NCI-H345 (cell line): ENCODE results near the gene CAPN10.

ENCODE experiments used
- DNase-seq: peaks from one replicate; lab custom pipeline; 2025; lab: John Stamatoyannopoulos, UW

Gene CAPN10

GRCh38 chr2:240563951-240564560 is 22.5 kb upstream of the CAPN10 start:
- no peak for DNase-seq

GRCh38 chr2:240564561-240565332 is 21.8 kb upstream of the CAPN10 start:
- no peak for DNase-seq

- DNase-seq: no peak
These were observed 21.0 kb upstream of the CAPN10 start for GRCh38 chr2:240565333-240566202.

- DNase-seq: peak; percentile 94
These were observed 20.1 kb upstream of the CAPN10 start for GRCh38 chr2:240566203-240567136.

- peak; percentile 55 for DNase-seq
These were observed 19.2 kb upstream of the CAPN10 start for GRCh38 chr2:240567137-240567871.

GRCh38 chr2:240567872-240568677 is 18.5 kb upstream of the CAPN10 start, which contains the start of gene RNPEPL1:
Gene RNPEPL1, plus strand, starts transcription at chr2:240568484. Its CDS starts 103 bp downstream, at chr2:240568587.
- DNase-seq: peak; percentile 66

GRCh38 chr2:240568678-240569522 is 17.6 kb upstream of the CAPN10 start:
- DNase-seq: peak; percentile 67

- DNase-seq: no peak
These were observed 17.0 kb upstream of the CAPN10 start for GRCh38 chr2:240569523-240569997.

GRCh38 chr2:240569998-240570530 is 16.5 kb upstream of the CAPN10 start:
- DNase-seq: no peak

GRCh38 chr2:240570531-240571313 is 15.8 kb upstream of the CAPN10 start:
- no peak for DNase-seq

GRCh38 chr2:240571314-240571973 is 15.1 kb upstream of the CAPN10 start:
- DNase-seq: no peak

GRCh38 chr2:240572141-240573031 is 14.1 kb upstream of the CAPN10 start:
- no peak for DNase-seq

GRCh38 chr2:240573071-240573515 is 13.4 kb upstream of the CAPN10 start:
- DNase-seq: no peak

- no peak for DNase-seq
These were observed 12.8 kb upstream of the CAPN10 start for GRCh38 chr2:240573516-240574385.
